Endothelial cell of umbilical vein (primary cell): ENCODE data around the gene TTYH3. TPM values are rescaled to one million over a fixed set of nuclear protein-coding genes. Genes with fewer than 3 reads are reported as not detected.

ENCODE experiments used
- BruUV-seq: library from RNA; stranded (reverse); fragments of 400-500 nt; replicated peaks from 2 replicates; lab custom pipeline; 2021; lab: Mats Ljungman, UMichigan
- CTCF ChIA-PET: fragments of 300-600, 350-600 bp; sonication (Branson Sonifier 250); formaldehyde crosslinking; loops from one replicate; lab custom pipeline; 2021; ENCODE audit warnings: antibody characterized with exemption, inconsistent platforms; lab: Charles Lee
- POLR2A ChIA-PET: fragments of 300-600, 350-600 bp; sonication (Branson Sonifier 250); formaldehyde crosslinking; loops from one replicate; lab custom pipeline; 2021; ENCODE audit warnings: antibody characterized with exemption, inconsistent platforms; lab: Charles Lee
- DNase-seq: peaks from one replicate; pipeline ENCODE4 v3.0.0-alpha.2; 2011; ENCODE audit warnings: low read depth, low spot score
- FAIRE-seq: peaks from 2 replicates; lab custom pipeline; 2011; peaks lifted over from hg19 to GRCh38; lab: Jason Lieb, UNC
- H2AFZ ChIP-seq: 2 replicates; pipeline ENCODE4 v1.6.0; 2012; ENCODE audit warnings: low read depth, low read length, control low read depth, inconsistent platforms
- H3K27ac ChIP-seq: 2 replicates; pipeline ENCODE4 v1.5.1; 2011; ENCODE audit warnings: low read depth, mild to moderate bottlenecking, control low read depth, low read length, moderate library complexity; ENCODE audit not compliant: insufficient read depth
- H3K27me3 ChIP-seq, 2 experiments: 2 replicates each; pipeline versions ENCODE4 v1.6.0 to v1.6.1; 2011; ENCODE audit warnings: low read length in 2 of 2, mixed read lengths in 1 of 2; ENCODE audit not compliant: control insufficient read depth in 2 of 2, insufficient read depth in 2 of 2
- H3K36me3 ChIP-seq, 2 experiments: 2 replicates in 1 of 2; 3 replicates in 1 of 2; pipeline ENCODE4 v1.5.1; 2011; ENCODE audit warnings: low read length in 2 of 2, mild to moderate bottlenecking in 1 of 2, moderate library complexity in 1 of 2; ENCODE audit not compliant: control insufficient read depth in 2 of 2, insufficient read depth in 2 of 2; ENCODE audit errors: extremely low read depth in 1 of 2
- H3K4me1 ChIP-seq: 3 replicates; pipeline ENCODE4 v1.5.1; 2011; ENCODE audit warnings: mild to moderate bottlenecking, low read length; ENCODE audit not compliant: control insufficient read depth, insufficient read depth; ENCODE audit errors: extremely low read depth
- H3K4me2 ChIP-seq: 2 replicates; pipeline ENCODE4 v1.6.1; 2011; ENCODE audit warnings: low read length, control low read depth, mixed read lengths; ENCODE audit not compliant: insufficient read depth
- H3K4me3 ChIP-seq, 3 experiments: fragments of 200-600 bp in 1 of 3; sonication (generic), shearing (Covaris generic) in 1 of 3; replicated peaks in 1 of 3; 2 replicates each; pipeline ENCODE4 v1.5.1; 2011 to 2016; ENCODE audit warnings: control low read depth in 3 of 3, low read length in 3 of 3, mild to moderate bottlenecking in 2 of 3, inconsistent platforms in 1 of 3, low read depth in 1 of 3, moderate library complexity in 1 of 3; ENCODE audit not compliant: insufficient read depth in 1 of 3
- H3K79me2 ChIP-seq: 2 replicates; pipeline ENCODE4 v1.6.0; 2012; ENCODE audit warnings: low read length, inconsistent platforms; ENCODE audit not compliant: control insufficient read depth, insufficient read depth
- H3K9ac ChIP-seq: replicated peaks from 2 replicates; pipeline ENCODE3; 2011; ENCODE audit warnings: low read length, control low read depth; ENCODE audit not compliant: insufficient read depth; ENCODE audit errors: extremely low read depth
- H3K9me1 ChIP-seq: replicated peaks from 3 replicates; pipeline ENCODE4 v1.6.0; 2011; ENCODE audit warnings: mild to moderate bottlenecking, low read length; ENCODE audit not compliant: control insufficient read depth, insufficient read depth; ENCODE audit errors: extremely low read depth
- H3K9me3 ChIP-seq: replicated peaks from 2 replicates; pipeline ENCODE4 v1.5.1; 2012; ENCODE audit warnings: low read length, inconsistent platforms; ENCODE audit not compliant: control insufficient read depth, insufficient read depth
- H4K20me1 ChIP-seq: replicated peaks from 2 replicates; pipeline ENCODE3; 2011; ENCODE audit warnings: mild to moderate bottlenecking, low read length; ENCODE audit not compliant: control insufficient read depth, insufficient read depth; ENCODE audit errors: extremely low read depth
- CTCF ChIP-seq, 2 donors: IDR thresholded peaks; 1 replicate in 1 of 2; 2 replicates in 1 of 2; pipeline ENCODE4 v1.5.1; 2011; ENCODE audit warnings: low read length in 2 of 2, mild to moderate bottlenecking in 2 of 2, moderate library complexity in 2 of 2, control low read depth in 1 of 2, inconsistent platforms in 1 of 2, low read depth in 1 of 2; ENCODE audit not compliant: insufficient read depth in 1 of 2; ENCODE audit errors: extremely low read depth in 1 of 2
- EZH2 ChIP-seq: IDR thresholded peaks from 2 replicates; pipeline ENCODE4 v1.6.1; 2012; ENCODE audit warnings: borderline replicate concordance, low read depth, mild to moderate bottlenecking, moderate library complexity, low read length, inconsistent platforms; ENCODE audit not compliant: severe bottlenecking
- FOS ChIP-seq: IDR thresholded peaks from 2 replicates; pipeline ENCODE4 v1.6.1; 2011; ENCODE audit warnings: mild to moderate bottlenecking, low read length, moderate library complexity, borderline replicate concordance; ENCODE audit not compliant: insufficient read depth
- GATA2 ChIP-seq: IDR thresholded peaks from 2 replicates; pipeline ENCODE4 v1.7.0; 2011; ENCODE audit warnings: low read depth, mild to moderate bottlenecking, moderate library complexity, mixed read lengths, low read length; ENCODE audit not compliant: insufficient read length, insufficient read depth
- JUN ChIP-seq: IDR thresholded peaks from 2 replicates; pipeline ENCODE4 v1.6.1; 2011; ENCODE audit warnings: borderline replicate concordance, low read depth; ENCODE audit not compliant: insufficient read length, insufficient read depth
- MAX ChIP-seq: IDR thresholded peaks from 2 replicates; pipeline ENCODE4 v1.6.1; 2011; ENCODE audit not compliant: insufficient read depth, insufficient read length
- POLR2A ChIP-seq: IDR thresholded peaks from 2 replicates; pipeline ENCODE4 v1.6.1; 2012; ENCODE audit warnings: low read depth, mild to moderate bottlenecking, control low read depth, low read length
- POLR2AphosphoS5 ChIP-seq: IDR thresholded peaks from 2 replicates; pipeline ENCODE4 v1.6.1; 2012; ENCODE audit warnings: low read depth, mild to moderate bottlenecking, control low read depth, low read length, moderate library complexity; ENCODE audit not compliant: insufficient read depth
- dilution Hi-C: fragments of 300-500 bp; cut with MboI; formaldehyde crosslinking; loops from one replicate; pipeline ENCODE4 v1.15.0; 2019; ENCODE audit warnings: low sequenced_read_pairs; ENCODE audit not compliant: extremely low pct_ligation_motif_present
- intact Hi-C: fragments of 100-400 bp; cut with micrococcal nuclease; formaldehyde crosslinking; loops from one replicate; pipeline ENCODE4 v1.10.0; 2022
- polyA plus RNA-seq, 4 experiments: library from polyadenylated mRNA; depleted of rRNA in 3 of 4; stranded (reverse) in 3 of 4; unstranded in 1 of 4; fragments of >200 nt; gene quantifications; 2 replicates each; pipeline versions ENCODE4 v1.2.1 to v1.2.3, GENCODE V29; 2011 to 2012; ENCODE audit warnings: missing spikeins in 1 of 4
- total RNA-seq: library from RNA; stranded (reverse); gene quantifications from 2 replicates; pipeline ENCODE4 v1.2.3, GENCODE V29; 2021

The TTYH3 gene
- total and polyA plus RNA-seq, 2 donors (not counting 3 experiments of a cell fraction or from before 2014, with no cell fraction given), result 143 to 280 TPM

GRCh38 chr7:2711895-2712675 lies 80.3 kb downstream of the TTYH3 start:
- H3K9me1 ChIP-seq, result no peaks in the 10 kb centered on the region
- H3K36me3 ChIP-seq, result no peaks in the 10 kb centered on the region
- no peaks in the 10 kb centered on the region for H3K79me2 ChIP-seq
- intact Hi-C loops, result no loop called here
- BruUV-seq, result no TSS peak
- no peaks in the 10 kb centered on the region for H3K27me3 ChIP-seq
- no peak for TF ChIP-seq POLR2A
- TF ChIP-seq GATA2, result no peak
- TF ChIP-seq MAX, result no peak
- TF ChIP-seq JUN, result no peak
- TF ChIP-seq EZH2, result no peak
- TF ChIP-seq POLR2AphosphoS5, result no peak
- no peak for TF ChIP-seq CTCF (IDR thresholded peaks at IDR 0.05; ENCODE audit: extremely low read depth in 1 of 2, insufficient read depth in 1 of 2, low read depth in 1 of 2, low read length in 2 of 2)
- no peak for TF ChIP-seq FOS
- peaks cover under 1% of the 10 kb centered on the region for H3K4me1 ChIP-seq
- FAIRE-seq (no peak), DNase-seq (no peak)
- H3K4me2 ChIP-seq, result no peak overlapping the region
- no peak overlapping the region for H2AFZ ChIP-seq
- ChIA-PET POLR2A (no interaction called here), CTCF (interaction anchor here (2.1 to 3.9 kb wide), 3 partner anchors 6 to 261 kb away, joined by 4 to 26 read pairs (median 8); no protein-coding TSS in a partner anchor)
- no peak overlapping the region for H3K4me3 ChIP-seq
- H4K20me1 ChIP-seq, result no peaks in the 10 kb centered on the region
- dilution Hi-C loops, result no loop called here
- H3K27ac ChIP-seq, result no peak overlapping the region
- H3K9ac ChIP-seq, result no peak overlapping the region
- H3K9me3 ChIP-seq, result no peaks in the 10 kb centered on the region
